ENCODE results near the gene SUN5.

DNA sequence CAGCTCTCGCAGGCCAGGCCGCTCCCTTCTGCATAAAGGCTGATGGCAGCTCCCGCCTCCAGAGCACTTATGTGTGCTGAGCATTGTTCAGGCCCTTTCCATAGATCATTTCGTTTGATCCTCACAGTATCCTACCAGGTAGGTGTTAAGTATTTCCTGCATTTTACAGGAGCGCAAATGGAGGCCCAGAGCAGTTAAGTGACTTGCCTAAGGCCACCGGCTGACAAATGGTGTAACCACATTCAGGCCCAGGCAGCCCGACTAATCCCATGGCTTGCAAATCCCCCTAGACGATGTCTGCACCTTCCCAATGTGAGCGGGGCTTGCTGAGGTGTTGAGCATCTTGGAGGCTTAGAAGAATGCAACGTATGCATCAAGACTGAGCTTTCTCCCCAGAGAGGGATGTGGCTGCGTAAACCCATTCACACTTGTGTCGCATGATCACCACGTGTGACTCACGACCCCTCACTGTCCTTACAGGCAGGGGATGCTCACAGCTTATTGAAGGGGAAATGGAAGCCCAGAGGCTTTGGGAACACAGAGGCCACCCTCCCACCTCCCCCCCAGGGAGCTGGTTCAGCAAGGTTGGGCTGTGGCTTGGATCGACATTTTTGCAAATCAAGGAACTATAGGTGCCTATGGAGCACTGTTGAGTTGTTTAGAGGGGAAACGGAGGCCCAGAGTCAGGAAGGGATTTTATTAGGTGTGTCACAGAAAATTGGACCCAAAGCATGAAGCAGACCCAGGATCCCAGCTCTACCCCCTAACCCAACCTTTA, 10.3 kb upstream of the SUN5 start:
- TF ChIP-seq GATA2 (IDR thresholded peaks at IDR 0.05; ENCODE audit: low read depth, low read length) (no peak), GATA3 (IDR thresholded peaks at IDR 0.05; ENCODE audit: low read depth, low read length) (no peak)

Measured in SH-SY5Y (cell line).